ENCODE measurements around the gene CDC16. TPM values are rescaled to one million over a fixed set of nuclear protein-coding genes. Genes with fewer than 3 reads are reported as not detected.
"Not testable (repeated sequence)": the region's sequence is repeated elsewhere in the genome, so short reads cannot be mapped to it uniquely, and the experiment has no call there.

Gene CDC16
- total RNA-seq, 1 experiment from 2014 or later: 57.7 TPM

DNA sequence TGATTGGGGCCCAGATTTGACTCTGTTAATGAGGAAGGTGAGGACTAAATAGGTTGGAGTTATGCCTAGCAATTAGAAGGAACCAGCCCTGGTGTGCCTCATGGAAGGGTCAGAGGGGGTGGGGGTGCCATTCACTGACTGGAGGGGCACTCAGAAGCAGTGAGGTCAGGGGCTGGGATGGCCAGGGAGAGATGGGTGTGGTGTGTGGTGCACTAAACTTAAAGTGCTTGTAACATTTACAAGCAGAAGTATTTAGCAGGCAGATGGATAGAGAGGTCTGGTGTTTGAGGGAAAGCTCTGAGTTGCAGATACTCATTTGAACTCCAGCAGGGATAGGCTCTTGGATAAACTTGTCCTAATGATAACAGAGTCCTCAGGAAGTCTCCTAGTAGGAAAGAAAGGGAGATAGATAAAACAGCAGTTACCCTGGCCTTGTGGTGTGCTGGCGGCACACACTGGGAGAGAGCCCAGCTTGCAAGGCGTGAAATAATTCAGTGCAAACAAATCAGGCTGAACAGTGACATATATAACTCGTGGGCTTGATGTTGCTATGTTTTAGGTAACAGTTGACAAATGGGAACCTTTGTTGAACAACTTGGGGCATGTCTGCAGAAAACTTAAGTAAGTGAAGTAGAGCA, 26.8 kb downstream of the CDC16 start:
- no peak for DNase-seq (ENCODE audit: low spot score)

DNA sequence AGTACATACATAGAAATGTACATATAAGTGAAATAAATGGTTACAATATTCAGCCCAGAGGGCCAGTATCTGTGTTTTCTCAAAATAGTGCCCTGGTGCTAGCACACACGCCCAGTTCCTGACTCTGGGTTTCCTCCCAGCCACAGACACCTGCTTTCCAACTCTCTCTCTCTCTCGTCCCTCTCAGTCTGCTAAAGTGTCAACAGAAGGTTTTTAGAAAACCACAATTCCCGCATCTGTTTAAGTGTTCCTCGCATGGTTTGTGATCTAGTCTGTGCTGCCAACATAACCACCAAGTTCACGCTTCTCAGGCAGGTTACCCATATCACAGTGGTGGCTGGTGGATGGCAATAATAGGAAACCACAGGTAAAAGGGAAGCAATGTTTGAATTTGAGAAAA, 28.9 kb downstream of the CDC16 start:
- no peak for DNase-seq (ENCODE audit: low spot score)

DNA sequence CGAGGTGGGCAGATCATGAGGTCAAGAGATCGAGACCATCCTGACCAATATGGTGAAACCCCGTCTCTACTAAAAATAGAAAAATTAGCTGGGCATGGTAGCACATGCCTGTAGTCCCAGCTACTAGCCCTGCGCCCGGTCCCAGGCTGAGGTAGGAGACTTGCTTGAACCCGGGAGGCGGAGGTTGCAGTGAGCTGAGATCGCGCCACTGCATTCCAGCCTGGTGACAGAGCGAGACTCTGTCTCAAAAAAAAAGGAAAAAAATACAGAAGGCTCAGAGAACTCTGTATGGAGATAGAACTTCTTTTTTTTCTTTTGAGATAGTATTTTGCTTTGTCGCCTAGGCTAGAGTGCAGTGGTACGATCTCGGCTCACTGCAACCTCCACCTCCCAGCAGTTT, 29.6 kb downstream of the CDC16 start:
- DNase-seq (ENCODE audit: low spot score): not testable (repeated sequence)

DNA sequence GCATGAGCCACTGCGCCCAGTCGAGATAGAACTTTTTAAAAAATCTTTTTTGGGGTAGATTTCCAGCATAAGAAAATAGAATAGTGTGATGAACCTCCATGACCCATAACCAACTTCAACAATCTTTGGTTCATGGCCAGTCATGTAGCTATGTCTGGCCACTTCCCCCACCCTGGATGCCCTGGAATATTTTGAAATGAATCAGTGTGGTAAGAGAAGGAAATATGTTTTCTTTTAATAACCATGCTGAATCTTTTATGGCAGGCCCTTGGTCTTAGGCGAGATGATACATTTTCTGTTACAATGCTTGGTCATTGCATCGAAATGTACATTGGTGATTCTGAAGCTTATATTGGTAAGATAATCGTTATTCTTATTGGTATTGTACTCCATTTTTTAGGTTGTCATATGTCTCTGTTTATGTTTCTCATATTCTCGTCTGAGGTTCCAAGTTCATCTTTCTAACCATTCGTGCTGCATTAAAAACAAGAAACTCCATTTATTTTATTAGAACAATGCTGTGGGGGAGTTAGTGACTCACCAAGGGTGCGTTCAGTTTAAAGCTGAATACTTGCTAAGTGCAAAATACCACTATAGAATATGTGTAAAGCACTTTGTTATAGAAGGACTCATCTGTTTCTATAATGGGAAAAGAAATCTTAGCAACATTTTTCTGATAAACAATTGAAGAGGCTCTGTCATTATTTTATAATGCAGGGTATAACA, 30.4 kb downstream of the CDC16 start:
- no peak for DNase-seq (ENCODE audit: low spot score)

DNA sequence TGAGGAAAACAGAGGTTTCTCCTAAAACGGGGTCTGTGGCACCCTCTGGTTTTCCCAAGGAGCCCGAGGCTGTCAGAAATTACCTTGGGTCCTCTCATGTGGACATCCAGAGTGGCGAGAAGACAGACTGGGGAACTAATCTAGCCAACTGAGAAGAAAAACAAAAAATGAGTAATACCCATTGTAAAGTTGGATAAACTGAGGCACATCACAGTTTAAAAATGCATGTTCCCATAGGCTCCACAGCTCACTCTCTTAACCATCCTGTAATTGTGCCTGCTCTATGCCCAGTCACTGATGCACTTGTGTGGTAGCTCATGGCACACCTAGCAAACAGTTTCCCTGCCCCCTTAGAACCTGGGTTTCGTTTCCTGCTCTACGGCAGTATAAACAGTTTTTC, 31.5 kb downstream of the CDC16 start:
- no peak for DNase-seq (ENCODE audit: low spot score)

DNA sequence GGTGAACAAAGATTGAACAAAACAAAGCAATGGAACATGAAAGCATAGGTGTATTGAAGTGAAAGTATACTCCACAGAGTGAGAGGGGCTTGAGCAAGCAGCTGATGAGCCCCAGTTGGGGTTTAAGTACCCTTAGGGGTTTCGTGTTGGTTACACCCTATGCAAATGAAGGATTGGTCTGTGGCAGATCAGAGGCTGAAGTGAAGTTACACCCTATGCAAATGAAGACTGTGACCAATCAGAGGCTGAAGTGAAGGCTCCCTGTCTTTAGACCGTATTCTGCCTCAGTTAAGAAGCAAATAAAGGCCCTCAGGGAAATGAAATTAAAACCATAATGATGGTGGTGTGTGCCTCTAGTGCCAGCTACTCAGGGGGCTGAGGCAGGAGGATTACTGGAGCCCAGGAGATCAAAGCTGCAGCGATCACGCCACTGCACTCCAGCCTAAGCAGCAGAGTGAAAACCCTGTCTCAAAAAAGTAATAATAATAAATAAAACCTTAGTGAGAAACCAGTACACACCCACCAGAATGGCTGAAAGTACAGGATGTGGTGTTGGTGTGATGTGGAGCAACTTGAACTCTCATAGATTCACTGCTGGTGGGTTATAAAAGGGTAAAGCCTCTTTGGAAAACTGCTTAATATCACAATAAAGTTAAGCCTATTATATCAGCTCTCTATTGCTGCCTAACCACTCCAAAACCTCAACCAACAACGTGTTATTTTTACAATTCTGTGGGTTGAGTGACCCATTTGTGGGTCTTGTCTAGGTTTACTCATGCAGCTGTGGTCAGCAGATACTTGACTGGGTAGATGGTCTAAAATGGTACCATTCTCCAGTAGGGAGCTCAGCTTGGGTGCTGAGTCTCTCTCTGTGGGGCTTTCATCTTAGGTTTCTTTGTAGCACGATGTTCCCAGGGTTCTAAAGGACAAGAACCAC, 33.9 kb downstream of the CDC16 start:
- DNase-seq (ENCODE audit: low spot score): no peak

DNA sequence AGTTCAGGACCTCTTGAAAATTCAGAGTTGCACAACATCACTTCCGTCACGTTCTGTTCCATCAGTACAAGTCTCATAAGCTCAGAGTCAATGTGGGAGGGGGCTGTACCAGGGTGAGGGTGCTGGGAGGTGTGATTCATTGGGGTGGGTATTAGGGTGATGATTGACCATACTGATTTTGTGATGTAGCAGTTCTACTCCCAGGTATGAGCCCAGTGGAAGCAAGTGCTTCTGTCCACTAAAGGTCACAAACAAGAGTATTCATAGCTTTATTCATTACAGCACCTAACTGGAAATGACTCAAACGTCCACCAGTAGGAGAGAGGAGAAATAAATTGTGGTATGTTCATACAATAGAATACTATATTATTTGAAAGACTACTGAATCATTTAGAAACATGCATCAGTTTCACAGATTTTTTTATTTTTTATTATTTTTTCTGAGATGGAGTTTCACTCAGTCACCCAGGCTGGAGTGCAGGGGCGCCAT, 34.6 kb downstream of the CDC16 start:
- DNase-seq (ENCODE audit: low spot score): no peak

DNA sequence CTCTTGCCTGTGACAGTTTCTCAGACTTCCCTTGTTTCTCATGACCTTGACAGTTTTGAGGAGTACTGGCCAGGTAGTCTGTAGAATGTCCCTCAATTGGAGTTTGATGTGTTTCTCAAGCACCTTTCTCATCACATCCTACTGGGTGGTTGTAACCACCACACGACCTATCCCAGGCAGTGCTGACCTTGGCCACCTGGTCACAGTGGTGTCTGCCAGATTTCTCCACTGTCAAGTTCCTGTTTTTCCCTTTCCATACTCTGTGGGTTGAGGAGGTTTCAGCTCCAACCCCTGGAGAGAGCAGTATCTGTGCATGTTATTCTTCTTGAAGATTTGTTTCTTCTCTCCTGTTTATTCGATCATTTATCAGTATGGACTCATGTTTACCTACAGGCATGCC, 38.3 kb downstream of the CDC16 start:
- no peak for DNase-seq (ENCODE audit: low spot score)

DNA sequence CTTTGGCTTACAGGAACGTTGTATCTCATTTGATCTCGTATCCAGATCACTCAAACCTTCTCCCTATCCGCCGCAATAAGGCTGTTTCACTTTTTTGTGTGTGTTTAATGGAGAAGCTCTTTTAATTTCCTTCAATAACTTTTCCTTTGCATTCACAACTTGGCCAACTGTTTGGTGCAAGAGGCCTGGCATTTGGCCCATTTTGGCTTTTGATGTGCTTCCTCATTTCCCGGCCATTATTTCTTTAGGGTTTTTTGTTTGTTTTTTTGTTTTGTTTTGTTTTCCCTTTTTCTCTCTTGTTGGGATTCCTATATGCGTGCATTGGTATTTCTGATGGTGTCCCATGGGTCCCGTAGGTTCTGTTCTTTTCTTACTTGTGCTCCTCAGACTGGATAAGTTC, 40.6 kb downstream of the CDC16 start:
- no peak for DNase-seq (ENCODE audit: low spot score)

DNA sequence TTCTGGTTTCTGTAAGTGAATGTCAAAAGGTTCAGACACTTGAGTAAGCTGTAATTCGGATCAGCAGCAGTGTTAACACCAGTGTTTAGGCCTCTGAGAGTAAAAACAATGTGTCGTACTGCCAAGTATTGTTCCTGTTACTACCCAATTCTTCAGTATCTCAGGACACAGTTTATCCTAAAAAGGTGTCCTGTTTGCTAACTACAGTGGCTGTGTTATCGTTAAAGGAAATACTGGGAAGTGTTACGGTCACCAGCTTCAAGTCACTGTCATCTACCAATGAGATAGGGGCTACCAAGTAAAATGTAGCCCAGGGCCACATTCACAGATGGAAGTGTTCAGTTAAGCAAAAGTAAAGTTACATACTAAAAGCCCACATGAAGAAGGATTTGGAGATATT, 44.4 kb downstream of the CDC16 start:
- no peak for DNase-seq (ENCODE audit: low spot score)

DNA sequence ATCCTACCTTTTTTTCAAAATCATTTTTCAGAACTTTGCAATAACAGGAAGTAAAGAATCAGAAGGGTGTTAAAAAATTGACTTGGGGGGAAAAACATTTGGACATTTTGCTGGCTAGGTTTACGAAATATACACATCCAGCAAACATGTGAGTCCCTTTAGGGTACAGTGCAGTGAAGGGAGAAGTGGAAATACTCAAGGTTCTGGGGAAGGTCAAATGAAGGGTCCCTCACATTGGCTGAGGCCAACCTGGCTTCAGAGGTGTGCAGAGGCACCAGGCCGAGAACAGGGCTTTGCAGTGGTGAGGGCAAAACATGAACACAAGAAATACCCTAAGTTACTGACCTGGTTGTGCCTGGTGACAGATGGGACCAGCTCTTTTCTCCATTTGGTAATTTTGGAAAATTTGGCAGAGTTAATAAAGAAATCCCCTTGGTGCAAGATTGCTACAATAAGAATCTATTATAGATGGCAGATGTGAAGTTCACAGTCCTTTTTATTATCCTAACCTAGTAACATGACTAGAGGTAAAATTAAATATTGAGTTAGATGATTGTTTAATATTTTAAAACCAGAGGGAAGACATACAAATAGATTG, 45.2 kb downstream of the CDC16 start:
- DNase-seq (ENCODE audit: low spot score): no peak

DNA sequence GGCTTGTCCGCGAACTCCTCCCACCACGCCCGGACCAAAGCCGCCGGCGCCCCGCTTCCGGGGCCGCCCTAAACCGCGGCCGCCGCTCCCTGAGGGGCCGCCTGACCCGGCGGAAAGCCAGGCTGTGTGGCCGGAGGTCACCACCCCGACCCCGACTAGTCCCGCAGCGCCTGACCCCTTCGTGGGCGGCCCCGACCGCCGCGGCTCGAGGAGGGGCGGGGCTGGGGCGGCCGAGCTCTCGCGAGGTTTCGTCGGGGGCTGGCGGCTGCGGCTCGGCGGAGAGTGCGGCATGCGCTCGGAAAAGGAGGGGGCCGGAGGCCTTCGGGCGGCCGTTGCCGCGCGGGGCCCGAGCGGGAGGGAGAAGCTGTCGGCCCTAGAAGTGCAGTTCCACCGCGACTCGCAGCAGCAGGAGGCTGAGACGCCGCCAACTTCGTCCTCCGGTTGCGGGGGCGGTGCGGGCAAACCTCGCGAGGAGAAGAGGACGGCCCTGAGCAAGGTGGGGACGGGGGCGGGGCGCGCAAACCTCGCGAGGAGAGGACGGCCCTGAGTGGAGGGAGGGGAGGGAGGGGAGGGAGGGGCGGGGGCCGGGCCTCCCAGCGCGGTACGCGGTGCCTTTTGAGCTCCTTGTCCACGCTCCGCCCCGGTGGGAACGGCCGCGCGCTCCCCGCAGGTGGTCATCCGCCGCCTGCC, 46.8 kb downstream of the CDC16 start, which contains the start of gene UPF3A:
Gene UPF3A, plus strand, starts transcription at position 251 of the 690 bp plus-strand sequence. Its CDS starts 39 bp downstream, at position 290.
- DNase-seq (ENCODE audit: low spot score): peak; percentile 91

DNA sequence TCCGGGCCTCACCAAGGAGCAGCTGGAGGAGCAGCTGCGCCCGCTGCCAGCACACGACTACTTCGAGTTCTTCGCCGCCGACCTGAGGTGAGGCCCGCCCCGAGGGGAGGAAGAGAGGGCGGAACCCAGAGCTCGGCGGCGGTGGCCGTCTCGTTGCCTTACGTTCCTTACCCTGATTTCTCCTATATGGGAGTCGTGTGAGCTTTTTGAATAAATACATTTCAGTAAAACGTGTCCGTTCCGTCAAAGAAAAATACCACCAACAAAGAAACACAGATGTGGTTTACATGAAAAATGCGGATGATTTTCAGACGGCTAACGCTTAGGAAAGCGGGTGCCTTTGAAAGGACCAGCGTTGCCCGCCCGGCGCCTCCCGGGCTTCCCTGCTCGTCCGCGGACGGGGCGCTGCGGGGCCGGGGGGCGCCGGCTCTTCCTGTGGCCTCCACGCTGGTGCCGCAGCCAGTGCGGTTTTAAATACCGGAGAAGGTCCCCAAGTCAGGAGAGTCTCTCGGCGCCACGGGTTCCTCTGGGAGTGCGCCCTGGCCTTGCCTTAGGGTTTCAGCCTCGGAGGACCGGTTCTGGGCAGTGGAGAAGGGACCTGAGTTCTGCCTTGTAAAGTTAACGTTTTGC, 47.5 kb downstream of the CDC16 start:
- peak; percentile 69 for DNase-seq (ENCODE audit: low spot score)

DNA sequence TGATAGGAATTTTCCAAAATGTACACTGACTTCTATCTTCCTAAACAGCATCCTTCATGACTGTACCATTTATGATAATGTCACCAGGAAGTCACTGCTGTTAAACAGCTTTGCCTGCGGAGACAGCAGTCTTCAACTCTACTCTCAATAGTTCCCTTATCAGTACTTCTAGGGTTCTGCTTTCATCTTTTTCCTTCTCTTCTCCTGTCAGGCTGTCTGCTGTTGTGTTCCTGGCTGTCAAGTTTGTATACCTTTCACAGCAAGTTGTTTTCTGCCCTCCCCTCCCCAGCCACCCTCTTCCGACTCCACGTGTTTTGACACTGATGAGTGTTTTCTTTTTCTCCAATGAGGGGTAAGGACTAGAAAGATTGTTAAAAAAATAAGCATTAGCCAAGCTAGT, 48.9 kb downstream of the CDC16 start:
- no peak for DNase-seq (ENCODE audit: low spot score)

DNA sequence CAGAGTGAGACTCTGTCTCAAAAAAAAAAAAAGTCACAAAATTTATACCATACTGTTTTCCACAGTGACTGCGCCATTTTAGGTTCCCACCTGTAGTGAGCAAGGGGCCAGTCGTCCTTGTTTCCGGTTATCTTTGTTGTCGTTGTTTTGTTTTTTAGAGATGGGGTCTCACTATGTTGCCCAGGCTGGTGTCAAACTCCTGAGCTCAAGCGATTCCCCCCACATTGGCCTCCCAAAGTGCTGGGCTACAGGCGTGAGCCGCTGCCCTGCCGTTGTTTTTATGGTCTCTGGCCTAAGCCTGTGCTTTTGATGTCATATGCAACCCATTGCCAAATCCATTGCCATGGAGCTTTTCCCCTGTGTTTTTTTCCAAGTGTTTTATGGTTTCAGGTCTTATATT, 50.0 kb downstream of the CDC16 start:
- DNase-seq (ENCODE audit: low spot score): no peak

DNA sequence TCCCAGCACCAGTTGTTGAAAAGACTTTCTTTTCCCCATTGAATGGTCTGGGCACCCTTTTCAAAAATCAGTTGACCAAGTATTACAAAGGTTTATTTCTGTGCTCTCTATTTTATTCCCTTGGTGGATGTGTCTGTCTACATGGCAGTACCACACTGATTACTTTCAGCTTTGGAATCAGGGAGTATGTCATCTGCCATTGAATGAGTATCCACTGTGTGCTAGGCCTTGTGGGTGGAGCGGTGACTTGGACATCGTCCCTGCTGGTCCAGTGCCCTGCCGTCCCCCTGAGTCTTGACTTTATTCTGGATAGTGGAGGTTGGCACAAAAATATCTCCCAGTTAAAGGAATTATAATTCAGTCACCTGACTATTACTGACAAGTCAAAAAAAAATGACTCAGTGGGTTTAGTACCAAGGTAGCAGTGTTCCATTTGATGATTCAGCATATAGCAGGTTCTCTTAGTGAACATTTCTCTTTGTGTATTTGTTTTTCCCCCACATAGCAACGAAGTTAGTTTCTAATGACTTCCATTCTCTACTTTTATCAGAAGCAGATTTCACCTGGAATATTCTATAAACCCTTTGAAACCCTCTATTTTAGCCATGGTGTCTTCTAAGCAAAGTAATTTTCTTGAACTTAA, 50.6 kb downstream of the CDC16 start:
- DNase-seq (ENCODE audit: low spot score): no peak

DNA sequence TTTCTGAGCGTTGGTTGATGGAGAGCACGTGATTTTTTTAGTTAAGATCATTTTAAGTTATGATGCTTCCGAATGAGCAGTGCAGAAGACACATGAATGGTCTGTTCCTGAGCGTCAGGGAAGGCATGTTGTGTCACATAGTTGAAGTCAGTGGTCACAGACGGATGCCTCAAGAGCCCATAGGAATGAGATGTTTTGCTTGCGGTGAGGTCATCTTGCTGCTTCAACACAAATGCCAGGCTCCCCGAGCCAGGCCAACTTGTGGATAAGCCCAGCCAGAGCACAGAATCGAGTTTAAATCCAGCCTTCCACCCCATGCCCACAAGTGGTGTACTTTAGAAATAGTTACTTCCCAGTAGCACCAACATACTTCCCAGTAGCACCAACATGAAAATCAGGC, 52.1 kb downstream of the CDC16 start:
- DNase-seq (ENCODE audit: low spot score): no peak

DNA sequence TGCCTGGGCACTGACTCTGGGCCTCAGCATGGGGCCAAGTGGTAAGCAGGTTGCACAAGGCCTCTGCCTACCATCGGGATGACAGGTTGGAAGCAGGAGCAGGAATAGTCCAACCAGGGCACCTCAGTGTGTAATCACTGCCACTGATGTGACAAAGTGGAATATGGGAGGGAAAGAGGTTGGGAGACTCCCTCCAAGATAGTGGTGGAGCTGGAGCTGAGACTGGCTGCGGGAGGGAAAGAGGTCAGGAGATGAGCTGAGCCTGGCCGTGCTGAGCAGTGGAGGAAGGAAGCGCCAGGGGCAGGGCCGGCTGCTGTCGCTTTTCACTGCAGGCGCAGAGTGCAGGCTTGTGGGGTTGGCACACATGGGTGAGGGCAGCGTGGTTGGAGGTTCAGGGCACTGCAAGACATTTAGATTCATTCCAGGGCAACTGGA, 53.5 kb downstream of the CDC16 start:
- DNase-seq (ENCODE audit: low spot score): no peak

DNA sequence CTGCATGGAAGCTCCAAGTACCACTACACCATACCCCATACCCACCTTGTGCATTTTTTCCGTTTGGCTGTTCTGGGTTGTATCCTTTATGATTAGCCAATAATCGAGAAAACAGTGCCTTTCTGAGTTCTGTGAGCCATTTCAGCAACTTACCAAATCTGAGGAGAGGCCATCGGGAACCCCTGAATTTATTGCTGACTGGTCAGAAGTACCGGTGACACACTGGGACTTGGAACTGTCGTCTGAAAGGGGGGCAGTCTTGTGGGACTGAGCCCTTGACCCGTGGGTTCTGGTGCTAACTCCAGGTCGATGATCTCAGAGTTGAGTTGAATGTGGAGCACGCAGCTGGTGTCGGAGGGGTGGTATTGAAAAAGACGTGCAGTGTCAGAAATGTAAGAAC, 61.8 kb downstream of the CDC16 start:
- DNase-seq (ENCODE audit: low spot score): no peak

DNA sequence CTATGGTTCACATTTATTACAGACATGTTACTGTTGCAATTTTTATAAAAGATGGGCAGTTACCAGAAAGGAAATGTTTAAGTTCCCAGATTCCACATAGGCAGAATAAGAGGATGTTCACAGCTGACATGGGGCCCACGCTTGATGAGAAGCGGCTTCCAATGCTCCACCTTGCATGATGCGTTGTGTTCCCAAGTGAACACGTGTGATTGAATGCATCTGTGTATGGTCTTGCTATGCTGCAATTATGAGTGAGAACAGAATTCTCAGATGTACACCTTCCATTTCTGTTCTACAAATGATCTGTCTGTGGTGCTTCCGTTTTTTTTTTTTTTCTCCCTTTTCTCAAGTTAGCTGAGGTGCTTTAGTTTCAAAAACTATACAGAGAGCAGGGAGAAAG, 62.2 kb downstream of the CDC16 start:
- no peak for DNase-seq (ENCODE audit: low spot score)

All from A172 (cell line).